Esophagus squamous epithelium (tissue), 5 donors: Measurements from ENCODE around the gene UBAP1L. TPM values are rescaled to one million over a fixed set of nuclear protein-coding genes. Genes with fewer than 3 reads are reported as not detected.
A peak's percentile ranks its signal among the peaks of the same experiment; 100 is the strongest.
"Not testable (repeated sequence)": the region's sequence is repeated elsewhere in the genome, so short reads cannot be mapped to it uniquely, and the experiment has no call there.

Source experiments
- DNase-seq: peaks from one replicate; lab custom pipeline; 2025; lab: John Stamatoyannopoulos, UW
- H3K27ac ChIP-seq, 4 donors: fragments of 200-600 bp; sonication (generic); one replicate each; pipeline ENCODE4 v1.5.1; 2016 to 2019; ENCODE audit warnings: mild to moderate bottlenecking in 1 of 4
- H3K27me3 ChIP-seq, 4 donors: fragments of 200-600 bp; sonication (generic); 1 replicate in 3 of 4; 2 replicates in 1 of 4; pipeline versions ENCODE4 v1.5.1 to v1.6.0; 2017 to 2021; ENCODE audit warnings: antibody characterized with exemption in 1 of 4
- H3K36me3 ChIP-seq, 3 donors: fragments of 200-600 bp; sonication (generic); one replicate each; pipeline ENCODE4 v1.5.1; 2016 to 2019
- H3K4me1 ChIP-seq, 3 donors: fragments of 200-600 bp; sonication (generic); one replicate each; pipeline ENCODE4 v1.5.1; 2017 to 2019
- H3K4me3 ChIP-seq, 4 donors: fragments of 200-600 bp; sonication (generic); 1 replicate in 3 of 4; 2 replicates in 1 of 4; pipeline ENCODE4 v1.5.1; 2016 to 2019; ENCODE audit warnings: mild to moderate bottlenecking in 2 of 4, moderate library complexity in 1 of 4
- H3K9me3 ChIP-seq, 3 donors: fragments of 200-600 bp; sonication (generic); one replicate each; pipeline ENCODE4 v1.5.1; 2016 to 2019
- POLR2A ChIP-seq, 4 donors: fragments of 450-650 bp; IDR thresholded peaks; one replicate each; pipeline ENCODE4 v1.6.1; 2017; ENCODE audit warnings: antibody characterized with exemption in 4 of 4, mild to moderate bottlenecking in 4 of 4, moderate library complexity in 3 of 4
- WGBS, 2 donors: methylation state at CpG; one replicate each; pipeline ENCODE4 v1.1.5; 2018; 5-methylcytosine and 5-hydroxymethylcytosine counted together
- intact Hi-C: fragments of 100-400 bp; cut with DNase I; formaldehyde crosslinking; loops from one replicate; pipeline ENCODE4 v1.15.0; 2022
- total RNA-seq, 4 donors: library from RNA; depleted of rRNA; stranded (reverse); fragments of >200 nt; gene quantifications; one replicate each; pipeline ENCODE4 v1.1.0, GENCODE V29; 2016
- TF ChIP-seq, protein P1 (sequence below), 6 experiments: fragments of 450-650 bp in 4 of 6; fragments of 200-600 bp in 2 of 6; sonication (generic) in 2 of 6; IDR thresholded peaks; one replicate each; pipeline ENCODE4 v1.5.1; 2016 to 2019; ENCODE audit warnings: antibody characterized with exemption in 6 of 6, mild to moderate bottlenecking in 4 of 6, moderate library complexity in 4 of 6
- donor health status: DM: yes; HTN: yes; CAD: no.

UBAP1L gene
- total RNA-seq, 4 donors from 2014 or later, result 1.6 to 6.3 (median 2.0) TPM

DNA sequence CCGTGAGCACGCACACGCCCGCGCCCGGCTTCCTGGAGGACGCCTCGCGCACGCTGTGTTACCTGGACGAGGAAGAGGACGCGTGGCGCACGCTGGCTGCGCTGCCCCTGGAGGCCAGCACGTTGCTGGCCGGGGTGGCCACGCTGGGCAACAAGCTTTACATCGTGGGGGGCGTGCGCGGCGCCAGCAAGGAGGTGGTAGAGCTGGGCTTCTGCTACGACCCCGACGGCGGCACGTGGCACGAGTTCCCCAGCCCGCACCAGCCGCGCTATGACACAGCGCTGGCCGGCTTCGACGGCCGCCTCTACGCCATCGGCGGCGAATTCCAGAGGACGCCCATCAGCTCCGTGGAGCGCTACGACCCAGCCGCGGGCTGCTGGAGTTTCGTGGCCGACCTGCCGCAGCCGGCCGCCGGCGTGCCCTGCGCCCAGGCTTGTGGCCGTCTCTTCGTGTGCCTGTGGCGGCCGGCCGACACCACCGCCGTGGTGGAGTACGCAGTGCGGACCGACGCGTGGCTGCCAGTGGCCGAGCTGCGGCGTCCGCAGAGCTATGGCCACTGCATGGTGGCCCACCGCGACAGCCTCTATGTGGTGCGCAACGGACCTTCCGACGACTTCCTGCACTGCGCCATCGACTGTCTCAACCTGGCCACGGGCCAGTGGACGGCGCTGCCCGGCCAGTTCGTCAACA is 37.6 kb downstream of the UBAP1L start:
- intact Hi-C loops, result no loop called here
- Histone ChIP-seq H3K4me3 (peak overlapping the region in 1 of 4 donors; percentile 28), H3K36me3 (no peaks in the 10 kb centered on the region), H3K9me3 (no peaks in the 10 kb centered on the region), H3K4me1 (peaks cover 2 to 38% (median 3%) of the 10 kb centered on the region in 3 donors), H3K27me3 (peaks cover 0 to 19% (median 0%) of the 10 kb centered on the region in 4 donors), H3K27ac (no peak overlapping the region)
- 45 to 73% methylated on average over 8 to 23 of the region's 85 CpGs for WGBS, 2 donors
- TF ChIP-seq, protein P1, sequence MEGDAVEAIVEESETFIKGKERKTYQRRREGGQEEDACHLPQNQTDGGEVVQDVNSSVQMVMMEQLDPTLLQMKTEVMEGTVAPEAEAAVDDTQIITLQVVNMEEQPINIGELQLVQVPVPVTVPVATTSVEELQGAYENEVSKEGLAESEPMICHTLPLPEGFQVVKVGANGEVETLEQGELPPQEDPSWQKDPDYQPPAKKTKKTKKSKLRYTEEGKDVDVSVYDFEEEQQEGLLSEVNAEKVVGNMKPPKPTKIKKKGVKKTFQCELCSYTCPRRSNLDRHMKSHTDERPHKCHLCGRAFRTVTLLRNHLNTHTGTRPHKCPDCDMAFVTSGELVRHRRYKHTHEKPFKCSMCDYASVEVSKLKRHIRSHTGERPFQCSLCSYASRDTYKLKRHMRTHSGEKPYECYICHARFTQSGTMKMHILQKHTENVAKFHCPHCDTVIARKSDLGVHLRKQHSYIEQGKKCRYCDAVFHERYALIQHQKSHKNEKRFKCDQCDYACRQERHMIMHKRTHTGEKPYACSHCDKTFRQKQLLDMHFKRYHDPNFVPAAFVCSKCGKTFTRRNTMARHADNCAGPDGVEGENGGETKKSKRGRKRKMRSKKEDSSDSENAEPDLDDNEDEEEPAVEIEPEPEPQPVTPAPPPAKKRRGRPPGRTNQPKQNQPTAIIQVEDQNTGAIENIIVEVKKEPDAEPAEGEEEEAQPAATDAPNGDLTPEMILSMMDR (IDR thresholded peaks at IDR 0.05), result no peak
- DNase-seq, result no peak

DNA sequence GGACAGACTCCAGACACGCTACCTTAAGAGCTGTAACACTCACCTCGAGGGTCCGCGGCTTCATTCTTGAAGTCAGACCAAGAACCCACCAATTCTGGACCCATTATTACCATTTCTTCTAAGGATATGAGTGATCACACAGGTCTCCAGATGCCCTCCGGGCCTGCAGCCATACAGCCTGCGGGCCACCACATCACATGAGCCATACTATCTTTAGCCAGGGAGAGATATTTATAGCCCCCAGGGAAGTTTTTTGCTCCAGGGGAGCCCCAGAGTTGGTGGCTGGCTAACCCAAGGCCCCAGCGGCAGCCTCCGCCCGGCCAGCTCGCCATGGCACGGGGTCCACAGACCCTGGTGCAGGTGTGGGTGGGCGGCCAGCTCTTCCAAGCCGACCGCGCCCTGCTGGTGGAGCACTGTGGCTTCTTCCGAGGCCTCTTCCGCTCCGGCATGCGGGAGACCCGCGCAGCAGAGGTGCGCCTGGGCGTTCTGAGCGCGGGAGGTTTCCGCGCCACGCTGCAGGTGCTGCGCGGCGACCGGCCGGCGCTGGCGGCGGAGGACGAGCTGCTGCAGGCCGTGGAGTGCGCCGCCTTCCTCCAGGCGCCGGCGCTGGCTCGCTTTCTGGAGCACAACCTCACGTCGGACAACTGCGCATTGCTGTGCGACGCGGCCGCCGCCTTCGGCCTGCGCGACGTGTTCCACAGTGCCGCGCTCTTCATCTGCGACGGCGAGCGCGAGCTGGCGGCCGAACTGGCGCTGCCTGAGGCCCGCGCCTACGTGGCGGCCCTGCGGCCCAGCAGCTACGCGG is 38.3 kb downstream of the UBAP1L start, which contains the start of gene KBTBD13:
Gene KBTBD13, plus strand, starts transcription at position 261 of the 805 bp plus-strand sequence. Its CDS starts 70 bp downstream, at position 331.
- peaks cover 0 to 38% (median 4%) of the 10 kb centered on the region in 3 donors for H3K4me1 ChIP-seq
- H3K27ac ChIP-seq, result no peak within 1 kb of the TSS
- no peak for TF ChIP-seq POLR2A (IDR thresholded peaks at IDR 0.05)
- TF ChIP-seq, protein P1 (IDR thresholded peaks at IDR 0.05), result no peak
- H3K4me3 ChIP-seq, result peak within 1 kb of the TSS in 1 of 4 donors; percentile 28
- no peaks in the 10 kb centered on the region for H3K9me3 ChIP-seq
- intact Hi-C loops, result no loop called here
- H3K36me3 ChIP-seq, result no peaks in the 10 kb centered on the region
- 71 to 80% methylated on average over 7 to 18 of the region's 73 CpGs for WGBS, 2 donors
- peaks cover 0 to 19% (median 0%) of the 10 kb centered on the region in 4 donors for H3K27me3 ChIP-seq
- no peak for DNase-seq

DNA sequence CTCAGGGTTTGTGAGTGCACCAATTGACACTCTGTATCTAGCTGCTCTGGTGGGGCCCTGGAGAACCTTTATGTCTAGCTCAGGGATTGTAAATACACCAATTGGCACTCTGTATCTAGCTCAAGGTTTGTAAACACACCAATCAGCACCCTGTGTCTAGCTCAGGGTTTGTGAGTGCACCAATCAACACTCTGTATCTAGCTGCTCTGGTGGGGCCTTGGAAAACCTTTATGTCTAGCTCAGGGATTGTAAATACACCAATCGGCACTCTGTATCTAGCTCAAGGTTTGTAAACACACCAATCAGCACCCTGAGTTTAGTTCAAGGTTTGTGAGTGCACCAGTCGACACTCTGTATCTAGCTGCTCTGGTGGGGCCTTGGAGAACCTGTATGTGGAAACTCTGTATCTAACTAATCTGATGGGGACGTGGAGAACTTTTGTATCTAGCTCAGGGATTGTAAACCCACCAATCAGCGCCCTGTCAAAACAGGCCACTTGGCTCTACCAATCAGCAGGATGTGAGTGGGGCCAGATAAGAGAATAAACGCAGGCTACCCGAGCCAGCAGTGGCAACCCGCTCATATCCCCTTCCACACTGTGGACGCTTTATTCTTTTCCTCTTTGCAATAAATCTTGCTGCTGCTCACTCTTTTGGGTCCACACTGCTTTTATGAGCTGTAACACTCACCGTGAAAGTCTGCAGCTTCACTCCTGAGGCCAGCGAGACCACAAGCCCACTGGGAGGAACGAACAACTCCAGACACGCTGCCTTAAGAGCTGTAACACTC is 39.2 kb downstream of the UBAP1L start:
- DNase-seq, H3K4me3 ChIP-seq, H3K27ac ChIP-seq, intact Hi-C loops, H3K36me3 ChIP-seq, H3K9me3 ChIP-seq: not testable (repeated sequence)
- Histone ChIP-seq H3K4me1 (peaks cover 0 to 38% (median 8%) of the 10 kb centered on the region in 3 donors), H3K27me3 (peaks cover 0 to 19% (median 0%) of the 10 kb centered on the region in 4 donors)
- whole genome bisulfite sequencing, 2 donors, result 74 to 75% methylated on average over 6 to 9 of the region's 12 CpGs

DNA sequence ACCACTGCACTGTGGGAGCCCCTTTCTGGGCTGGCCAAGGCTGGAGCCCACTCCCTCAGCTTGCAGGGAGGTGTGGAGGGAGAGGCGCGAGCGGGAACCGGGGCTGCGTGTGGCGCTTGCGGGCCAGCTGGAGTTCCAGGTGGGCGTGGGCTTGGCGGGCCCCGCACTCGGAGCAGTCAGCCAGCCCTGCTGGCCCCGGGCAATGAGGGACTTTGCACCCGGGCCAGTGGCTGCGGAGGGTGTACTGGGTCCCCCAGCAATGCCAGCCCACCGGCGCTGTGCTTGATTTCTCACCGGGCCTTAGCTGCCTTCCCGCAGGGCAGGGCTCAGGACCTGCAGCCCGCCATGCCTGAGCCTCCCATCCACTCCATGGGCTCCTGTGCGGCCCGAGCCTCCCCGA is 40.1 kb downstream of the UBAP1L start:
- H3K9me3 ChIP-seq, H3K27ac ChIP-seq, intact Hi-C loops, H3K4me3 ChIP-seq, DNase-seq, H3K36me3 ChIP-seq: not testable (repeated sequence)
- WGBS, 2 donors, result no CpG with 5 or more reads among the region's 22 CpGs
- Histone ChIP-seq H3K27me3 (peaks cover 0 to 19% (median 0%) of the 10 kb centered on the region in 4 donors), H3K4me1 (peaks cover 0 to 45% (median 13%) of the 10 kb centered on the region in 3 donors)

DNA sequence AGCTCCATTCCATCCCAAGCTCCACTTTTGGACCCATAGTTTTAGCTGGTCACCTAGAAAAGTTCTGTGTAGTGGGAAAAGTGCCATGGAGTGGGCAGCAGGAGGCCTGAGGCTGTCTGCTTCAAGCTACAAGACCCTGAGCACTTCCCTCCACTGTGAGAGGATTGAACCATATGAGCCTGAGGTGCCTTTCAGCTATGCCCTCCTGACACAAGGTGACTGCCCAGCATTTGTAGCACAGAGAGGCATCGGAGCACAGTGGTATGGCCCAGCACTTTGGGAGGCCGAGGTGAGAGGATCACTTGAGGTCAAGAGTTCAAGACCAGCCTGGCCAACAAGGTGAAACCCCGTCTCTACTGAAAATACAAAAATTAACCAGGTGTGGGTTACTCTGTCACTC is 42.4 kb downstream of the UBAP1L start:
- peaks cover 5 to 61% (median 18%) of the 10 kb centered on the region in 3 donors for H3K4me1 ChIP-seq
- TF ChIP-seq, protein P1 (IDR thresholded peaks at IDR 0.05), result no peak
- TF ChIP-seq POLR2A (IDR thresholded peaks at IDR 0.05), result no peak

More for the DNA sequence above, 42.4 kb downstream of the UBAP1L start:
- peak overlapping the region in 3 of 4 donors; percentile 81 to 97 (median 92) for H3K27ac ChIP-seq
- WGBS, 2 donors, result 83 to 84% methylated on average over 2 to 3 of the region's 3 CpGs
- intact Hi-C loops, result no loop called here
- H3K27me3 ChIP-seq, result peaks cover 0 to 20% (median 0%) of the 10 kb centered on the region in 4 donors
- no peaks in the 10 kb centered on the region for H3K36me3 ChIP-seq
- no peak for DNase-seq
- H3K4me3 ChIP-seq, result no peak overlapping the region
- H3K9me3 ChIP-seq, result no peaks in the 10 kb centered on the region
